GM18526 (cell line): ENCODE measurements around the gene FN1.

ENCODE experiments used
- POLR2A ChIP-seq: IDR thresholded peaks from 3 replicates; pipeline ENCODE4 v1.6.1; 2011; ENCODE audit not compliant: insufficient read length; ENCODE audit errors: extremely low read depth

Gene FN1

DNA sequence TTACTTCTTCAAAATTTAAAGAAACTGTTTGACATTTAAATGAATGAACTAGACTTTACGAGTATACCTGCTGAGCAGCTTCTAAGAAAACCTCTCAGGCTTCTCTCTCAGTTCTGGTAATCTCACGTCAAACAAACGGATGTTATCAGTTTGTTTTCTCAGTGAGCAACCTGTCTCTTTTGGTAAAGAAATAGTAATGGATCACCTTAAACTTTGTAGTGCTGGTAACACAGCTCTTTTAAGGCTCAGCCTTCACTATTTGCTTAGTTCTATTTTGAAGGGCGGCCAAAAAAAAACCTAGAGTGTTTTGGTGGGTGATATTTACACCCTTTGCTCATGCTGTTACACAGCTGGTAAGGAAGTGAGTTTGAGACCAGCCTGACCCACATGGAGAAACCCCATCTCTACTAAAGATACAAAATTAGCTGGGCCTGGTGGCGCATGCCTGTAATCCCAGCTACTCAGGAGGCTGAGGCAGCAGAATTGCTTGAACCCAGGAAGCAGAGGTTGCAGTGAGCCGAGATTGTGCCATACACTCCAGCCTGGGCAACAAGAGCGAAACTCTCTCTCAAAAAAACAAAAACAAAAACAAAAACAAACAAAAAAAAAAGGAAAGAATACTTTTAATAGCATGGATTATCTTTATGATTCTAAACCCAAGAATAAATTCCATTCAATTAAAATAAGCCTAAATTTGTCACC lies 15.9 kb downstream of the FN1 start:
- TF ChIP-seq POLR2A, result no peak

DNA sequence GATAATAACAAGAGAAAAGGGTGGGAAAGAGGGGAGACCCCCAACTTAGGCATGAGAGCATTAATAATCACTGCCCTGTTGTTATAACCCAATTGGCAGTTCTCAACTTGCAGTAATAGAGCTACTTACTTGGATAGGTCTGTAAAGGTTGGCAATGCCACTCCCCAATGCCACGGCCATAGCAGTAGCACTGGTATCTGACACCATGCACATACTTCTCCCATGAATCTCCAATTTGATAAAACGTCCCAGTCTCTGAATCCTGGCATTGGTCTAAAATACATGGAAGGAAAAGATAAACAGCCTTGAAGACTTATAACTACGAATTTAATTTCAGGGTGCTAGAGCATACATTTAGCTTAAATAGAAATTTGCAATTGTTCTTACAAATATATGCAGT lies 16.8 kb downstream of the FN1 start:
- TF ChIP-seq POLR2A, result no peak

DNA sequence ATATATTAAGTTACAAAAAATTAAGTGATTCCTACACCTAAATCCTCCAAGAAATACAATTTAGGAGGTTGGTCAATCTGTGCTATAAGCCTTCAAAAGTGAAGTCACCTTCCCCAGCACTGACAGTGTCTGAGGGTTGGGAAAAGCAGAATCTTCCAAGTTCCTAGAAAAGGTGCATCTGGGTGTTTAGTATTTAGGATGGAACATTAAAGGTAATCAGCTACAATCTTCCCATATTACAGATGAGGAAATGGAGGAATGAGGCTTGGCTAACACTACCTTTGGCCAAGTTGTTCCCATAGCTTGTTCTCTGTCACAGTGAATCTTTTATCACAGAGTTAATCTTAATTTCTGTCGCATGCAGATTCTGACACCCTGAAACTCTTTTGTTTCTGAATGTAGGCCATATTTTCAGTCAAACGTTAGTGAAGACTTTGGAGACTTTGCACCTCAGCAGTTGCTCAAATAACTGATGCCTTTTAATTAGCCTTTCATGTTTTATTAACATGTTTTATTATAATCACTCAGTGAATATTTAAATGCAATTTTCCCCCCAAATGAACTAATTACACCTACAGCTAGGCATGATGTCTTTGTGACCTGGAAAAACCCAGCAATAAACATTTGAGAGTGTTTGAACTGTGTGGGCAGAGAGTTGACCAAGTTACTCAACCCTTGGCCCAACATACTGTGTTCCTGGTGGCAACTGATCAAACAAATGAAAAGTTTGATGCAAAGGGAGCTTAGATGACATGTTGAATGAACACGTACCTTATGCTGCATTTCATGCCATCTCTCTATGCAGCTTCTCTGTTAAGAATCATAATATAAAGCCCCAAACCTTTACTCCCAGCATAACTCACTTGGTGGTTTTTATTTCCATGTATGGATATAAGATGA lies 17.6 kb downstream of the FN1 start:
- TF ChIP-seq POLR2A, result no peak

DNA sequence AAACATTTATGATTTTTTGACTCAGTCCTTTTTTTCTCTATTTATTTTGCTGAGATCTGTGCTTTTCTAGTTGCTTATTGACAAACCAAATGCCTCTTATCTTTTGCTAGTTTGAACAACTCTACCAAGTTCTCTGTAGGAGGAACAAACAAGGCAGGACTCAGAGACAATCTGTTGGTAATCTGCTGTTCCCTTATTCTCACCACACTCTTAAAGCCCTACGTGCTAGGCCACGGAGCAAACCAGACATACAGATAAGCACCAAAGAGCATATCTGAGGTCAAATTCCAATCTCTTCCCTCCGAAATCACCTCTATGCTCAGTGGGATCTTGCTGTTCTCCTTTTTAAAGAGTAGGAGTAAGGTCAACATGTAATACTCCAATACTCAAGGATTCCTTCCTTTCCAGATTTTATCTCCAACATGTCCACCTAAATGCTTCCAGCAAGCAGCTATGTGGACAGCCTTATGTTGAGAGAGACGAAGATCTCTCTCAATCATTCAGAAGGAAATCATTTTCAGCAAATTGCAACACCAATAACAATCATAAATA lies 18.4 kb downstream of the FN1 start:
- no peak for TF ChIP-seq POLR2A

DNA sequence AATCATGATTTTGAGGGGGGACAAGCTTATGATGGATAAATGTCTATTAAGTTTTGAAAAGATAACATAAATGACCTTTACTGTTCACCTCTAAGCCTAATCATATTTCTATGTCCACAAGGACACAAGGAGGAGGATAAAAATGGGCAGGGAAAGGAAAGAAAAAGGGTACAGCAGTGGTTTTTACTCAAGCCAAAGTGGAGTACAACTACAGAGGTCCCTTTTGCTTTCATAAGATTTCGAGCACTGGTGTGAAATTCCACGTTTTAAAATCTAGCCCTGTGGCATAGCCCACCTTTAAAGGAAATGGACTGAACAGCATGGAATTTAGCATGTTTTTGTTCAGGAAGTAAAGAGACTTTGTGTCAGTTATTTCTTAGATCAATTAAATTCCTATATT lies 19.2 kb downstream of the FN1 start:
- no peak for TF ChIP-seq POLR2A

DNA sequence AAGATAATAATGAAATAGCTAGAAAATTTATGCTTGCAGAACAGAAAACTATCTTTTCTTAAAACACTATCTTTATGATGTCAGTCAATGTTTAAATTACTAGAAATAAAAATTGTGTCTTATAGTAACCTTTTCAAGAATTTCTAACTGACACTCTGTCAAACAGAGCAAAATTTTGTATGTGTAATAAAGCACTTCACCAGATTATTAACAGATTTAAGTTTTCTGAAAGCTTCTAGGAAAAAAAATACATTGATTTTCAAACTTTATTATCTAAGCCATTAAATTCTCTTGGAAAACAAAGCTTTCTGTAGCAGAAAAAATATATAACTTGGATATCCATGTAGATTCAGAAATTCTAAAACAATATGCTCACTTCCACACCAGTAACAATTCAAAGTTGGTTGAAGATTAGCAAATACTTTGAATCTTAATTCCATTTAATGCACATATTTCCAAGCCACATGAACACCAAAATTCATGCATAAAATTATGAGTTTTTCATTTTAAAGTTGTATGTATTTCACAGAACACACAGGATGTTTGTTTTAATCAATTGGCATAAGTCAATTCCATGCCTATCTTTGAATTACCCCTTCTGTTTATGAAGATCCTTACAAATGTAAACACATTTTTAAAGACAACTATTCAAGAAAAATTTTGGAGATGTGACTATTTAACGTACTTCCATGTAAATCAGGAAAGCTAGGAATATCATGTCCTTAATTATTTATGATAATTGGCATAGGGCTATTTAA lies 19.9 kb downstream of the FN1 start:
- TF ChIP-seq POLR2A, result no peak

DNA sequence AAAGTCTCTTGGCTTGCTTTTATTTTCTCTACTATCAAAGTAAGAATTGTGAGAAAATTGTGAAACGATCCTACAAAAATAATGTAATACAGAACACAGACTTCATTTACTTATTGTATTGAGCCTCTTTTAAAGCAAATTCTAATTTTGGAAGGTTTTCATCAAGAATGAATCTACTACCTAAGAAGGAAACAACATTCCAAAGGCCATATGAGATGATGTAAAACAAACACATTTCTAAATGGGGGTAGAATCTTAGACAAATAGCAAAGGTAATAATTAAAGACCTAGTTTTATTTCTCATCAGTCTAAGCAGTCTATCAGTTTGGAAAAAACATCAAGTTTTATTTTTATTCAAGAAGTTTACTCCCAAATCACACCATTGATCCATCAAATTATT lies 20.6 kb downstream of the FN1 start:
- no peak for TF ChIP-seq POLR2A

DNA sequence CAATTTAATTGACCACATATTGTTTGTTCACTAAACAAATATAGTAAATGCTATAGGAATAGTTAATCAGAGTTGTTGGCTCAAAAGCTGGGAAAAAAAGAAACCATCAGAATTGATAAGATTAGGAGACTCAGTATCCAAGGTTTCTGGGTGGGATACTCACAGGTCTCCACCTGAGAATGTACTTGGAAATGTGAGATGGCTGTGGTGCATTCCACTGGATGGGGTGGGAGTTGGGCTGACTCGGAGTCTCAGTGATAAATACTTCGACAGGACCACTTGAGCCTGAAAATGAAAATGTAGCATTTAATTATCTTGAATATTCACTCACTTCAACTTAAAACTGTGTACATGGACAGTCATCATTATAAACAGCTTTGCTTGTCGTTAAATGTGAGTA lies 21.2 kb downstream of the FN1 start:
- TF ChIP-seq POLR2A, result no peak

DNA sequence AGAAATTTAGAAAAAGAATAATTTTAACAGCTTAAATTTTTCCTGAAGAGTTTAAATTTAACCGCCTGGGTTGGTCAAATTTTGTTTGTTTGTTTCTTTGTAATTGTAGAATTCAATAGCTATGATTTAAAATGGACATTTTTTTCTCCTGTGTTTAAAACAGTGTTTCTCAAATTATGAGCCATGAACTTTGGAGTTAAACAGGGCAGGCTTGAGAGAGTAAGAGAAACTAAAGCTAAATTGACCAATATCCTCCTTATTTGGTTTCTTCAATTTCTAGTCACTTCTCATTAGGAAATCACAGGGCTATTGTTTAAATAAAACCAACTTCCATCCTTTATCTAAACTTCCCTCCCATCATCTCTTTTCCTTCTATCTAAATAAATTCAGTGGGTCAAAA lies 21.9 kb downstream of the FN1 start:
- TF ChIP-seq POLR2A, result no peak

DNA sequence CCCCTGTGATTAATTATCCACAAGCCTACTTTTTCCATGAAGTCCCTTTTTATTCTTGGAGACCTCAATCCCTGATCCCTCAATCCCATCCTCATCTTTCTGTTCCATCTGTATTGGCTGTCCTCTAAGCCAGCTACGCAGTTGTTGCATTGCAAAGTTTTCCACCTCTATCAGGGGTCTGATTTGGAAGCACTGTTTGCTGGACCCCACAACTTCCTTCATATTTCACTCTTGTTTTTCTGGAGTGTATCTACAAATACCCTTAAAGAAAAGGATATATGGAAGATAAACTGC lies 22.4 kb downstream of the FN1 start:
- no peak for TF ChIP-seq POLR2A

DNA sequence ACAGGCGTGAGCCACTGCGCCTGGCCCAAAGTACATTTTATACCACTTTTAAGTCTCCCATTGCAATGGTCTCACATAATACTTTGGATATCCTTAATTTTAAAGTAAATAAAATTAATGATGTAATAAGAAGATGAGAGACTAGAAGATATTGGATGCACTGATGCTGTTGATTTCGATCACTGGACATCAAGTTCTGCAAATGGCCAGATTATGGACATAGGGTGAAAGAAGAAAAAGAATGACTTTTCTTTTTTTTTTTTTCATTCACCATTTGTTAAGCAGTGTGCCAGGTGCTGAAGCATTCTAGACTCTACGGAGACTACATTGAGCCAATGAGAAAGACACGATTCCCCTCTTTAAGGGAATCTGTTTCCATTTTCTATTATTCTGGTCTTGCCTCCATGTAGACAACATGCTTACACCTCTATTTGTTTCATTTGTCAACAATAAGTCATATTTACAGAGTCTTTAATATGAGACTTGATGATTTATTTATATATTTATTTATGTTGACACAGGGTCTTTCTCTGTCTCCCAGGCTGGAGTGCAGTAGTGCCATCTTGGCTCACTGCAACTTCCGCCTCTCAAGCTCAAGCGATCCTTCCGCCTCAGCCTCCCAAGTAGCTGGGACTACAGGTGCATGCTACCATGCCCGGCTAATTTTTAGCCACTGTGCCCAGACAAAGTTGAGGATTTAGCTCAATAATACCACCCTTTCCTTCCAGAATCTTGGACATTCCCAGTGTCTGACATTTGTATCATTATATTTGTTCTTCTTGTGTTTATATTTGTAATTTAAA lies 23.7 kb downstream of the FN1 start:
- no peak for TF ChIP-seq POLR2A

DNA sequence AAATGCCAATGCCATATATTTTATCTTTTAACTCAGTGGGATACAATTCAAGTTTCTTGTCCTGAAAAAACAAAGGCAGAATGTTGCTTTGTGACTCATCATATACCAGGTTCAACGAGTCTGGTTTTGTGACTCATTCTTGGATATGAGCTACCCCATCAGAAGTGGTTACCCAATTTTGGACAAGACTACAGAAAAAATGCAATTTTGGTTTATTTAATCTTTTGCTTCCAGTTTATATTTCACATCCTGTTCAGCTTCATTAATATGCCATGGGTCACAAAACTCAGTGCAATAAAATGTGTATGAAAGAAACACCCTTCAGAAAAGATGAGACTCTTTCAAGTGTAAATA lies 25.0 kb downstream of the FN1 start:
- TF ChIP-seq POLR2A, result no peak

DNA sequence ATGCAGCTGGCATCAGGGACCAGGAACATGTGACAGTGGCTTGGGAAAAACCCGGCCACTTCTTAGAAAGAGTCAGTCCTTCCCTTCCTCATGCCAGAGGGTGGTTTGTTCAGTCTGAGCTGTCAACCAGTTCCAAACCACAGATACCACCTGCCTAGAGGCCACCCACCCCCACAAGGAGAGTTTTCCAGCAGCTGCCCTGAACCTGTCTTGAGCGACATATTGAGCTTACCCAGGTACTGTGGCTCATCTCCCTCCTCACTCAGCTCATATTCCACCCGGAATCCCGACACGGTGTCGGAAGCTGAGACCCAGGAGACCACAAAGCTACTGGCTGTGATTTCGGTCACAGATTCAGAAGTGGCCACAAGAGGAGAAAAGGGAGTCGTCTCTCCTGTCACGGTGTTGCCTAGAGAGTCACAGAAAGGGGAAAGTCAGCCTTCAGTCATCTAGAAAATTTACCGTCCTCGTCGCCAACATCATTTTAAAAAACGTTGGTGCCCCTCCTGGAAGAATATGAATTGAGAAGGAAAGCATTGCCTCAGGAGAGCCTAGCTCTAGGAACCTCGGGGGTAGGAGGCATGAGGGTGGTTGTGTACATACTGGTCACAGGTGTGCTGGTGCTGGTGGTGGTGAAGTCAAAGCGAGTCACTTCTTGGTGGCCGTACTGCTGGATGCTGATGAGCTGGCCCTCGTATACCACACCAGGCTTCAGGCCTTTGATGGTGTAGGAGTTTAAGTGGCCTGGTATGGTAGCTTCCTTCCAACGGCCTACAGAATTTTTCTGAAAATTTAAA lies 26.3 kb downstream of the FN1 start:
- no peak for TF ChIP-seq POLR2A

DNA sequence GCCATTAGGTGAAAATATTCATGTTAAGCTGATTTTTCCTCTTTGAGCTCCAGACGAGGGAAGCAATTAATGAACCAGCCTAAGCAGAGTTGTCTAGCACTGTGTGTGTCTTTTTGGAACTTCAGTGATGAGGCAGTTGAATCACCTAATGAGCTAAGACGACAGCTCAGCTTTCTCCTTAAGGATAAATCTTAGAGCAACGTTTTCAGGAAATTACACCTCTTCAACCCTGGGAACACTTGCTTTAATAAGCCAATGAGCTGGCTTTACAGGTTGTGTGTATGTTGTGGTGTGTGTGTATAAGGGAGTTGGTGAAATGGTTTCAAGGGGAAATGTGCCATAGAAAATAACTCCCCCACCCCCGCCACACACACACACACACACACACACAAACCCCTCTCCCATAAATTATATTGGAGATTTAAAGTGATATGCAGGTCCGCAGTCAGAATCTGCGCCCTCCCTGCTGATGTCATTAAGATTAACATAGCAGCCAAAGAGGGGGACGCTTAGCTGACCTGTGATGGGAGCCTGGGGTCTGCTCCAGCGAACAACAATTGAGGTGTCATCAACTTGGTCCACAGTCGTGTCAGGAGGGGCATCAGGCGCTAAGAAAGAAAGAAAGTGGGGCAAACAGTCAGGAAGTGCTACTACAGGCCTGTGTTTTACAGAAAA lies 28.1 kb downstream of the FN1 start:
- no peak for TF ChIP-seq POLR2A

DNA sequence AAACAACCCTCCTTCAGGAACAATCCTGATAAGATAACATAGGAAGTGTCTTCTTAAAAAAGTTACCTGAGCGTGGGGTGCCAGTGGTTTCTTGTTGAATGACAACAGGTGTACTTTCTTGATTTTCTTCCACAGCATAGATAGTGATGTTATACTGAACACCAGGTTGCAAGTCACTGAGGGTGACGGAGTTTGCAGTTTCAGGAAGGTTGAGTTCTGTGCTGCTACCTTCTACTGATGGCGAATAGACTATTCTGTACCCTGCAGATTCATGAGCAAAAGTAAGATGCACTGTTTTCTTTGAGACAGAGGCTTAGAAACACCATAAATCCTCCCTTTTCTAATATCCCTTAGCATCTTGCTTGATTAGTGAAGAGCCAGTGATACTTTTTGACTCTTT lies 28.8 kb downstream of the FN1 start:
- no peak for TF ChIP-seq POLR2A
